Mesothelial cell of epicardium (in vitro differentiated cells): Measurements from ENCODE around the gene CEBPE. TPM values are rescaled to one million over a fixed set of nuclear protein-coding genes. Genes with fewer than 3 reads are reported as not detected.

Experiments used
- DNase-seq, 2 experiments: peaks; one replicate each; pipeline ENCODE4 v3.0.0; 2021; ENCODE audit warnings: low spot score in 2 of 2; ENCODE audit not compliant: unreplicated experiment in 2 of 2
- H3K27ac Mint-ChIP-seq: 2 replicates; pipeline ENCODE4 v1.8.0; 2021; ENCODE audit warnings: mixed read lengths
- H3K27me3 Mint-ChIP-seq: 2 replicates; pipeline ENCODE4 v1.8.0; 2021; ENCODE audit warnings: low read depth, mixed read lengths
- H3K36me3 Mint-ChIP-seq: 2 replicates; pipeline ENCODE4 v1.8.0; 2021; ENCODE audit warnings: mixed read lengths
- H3K4me1 Mint-ChIP-seq: 2 replicates; pipeline ENCODE4 v1.8.0; 2021; ENCODE audit warnings: mixed read lengths
- H3K4me3 Mint-ChIP-seq: 2 replicates; pipeline ENCODE4 v1.8.0; 2021; ENCODE audit warnings: mild to moderate bottlenecking, moderate library complexity, mixed read lengths
- H3K9me3 Mint-ChIP-seq: 2 replicates; pipeline ENCODE4 v1.8.0; 2021; ENCODE audit warnings: mixed read lengths
- total RNA-seq: library from RNA; stranded (reverse); gene quantifications from 3 replicates; pipeline ENCODE4 v1.2.1, GENCODE V29; 2021
- TF ChIP-seq, protein P1 (sequence below): fragments of 200-600 bp; sonication (generic); IDR thresholded peaks from one replicate; pipeline ENCODE4 v1.5.0; 2021; ENCODE audit warnings: antibody characterized with exemption; ENCODE audit not compliant: unreplicated experiment

The CEBPE gene
- total RNA-seq, 1 donor from 2014 or later = not detected

DNA sequence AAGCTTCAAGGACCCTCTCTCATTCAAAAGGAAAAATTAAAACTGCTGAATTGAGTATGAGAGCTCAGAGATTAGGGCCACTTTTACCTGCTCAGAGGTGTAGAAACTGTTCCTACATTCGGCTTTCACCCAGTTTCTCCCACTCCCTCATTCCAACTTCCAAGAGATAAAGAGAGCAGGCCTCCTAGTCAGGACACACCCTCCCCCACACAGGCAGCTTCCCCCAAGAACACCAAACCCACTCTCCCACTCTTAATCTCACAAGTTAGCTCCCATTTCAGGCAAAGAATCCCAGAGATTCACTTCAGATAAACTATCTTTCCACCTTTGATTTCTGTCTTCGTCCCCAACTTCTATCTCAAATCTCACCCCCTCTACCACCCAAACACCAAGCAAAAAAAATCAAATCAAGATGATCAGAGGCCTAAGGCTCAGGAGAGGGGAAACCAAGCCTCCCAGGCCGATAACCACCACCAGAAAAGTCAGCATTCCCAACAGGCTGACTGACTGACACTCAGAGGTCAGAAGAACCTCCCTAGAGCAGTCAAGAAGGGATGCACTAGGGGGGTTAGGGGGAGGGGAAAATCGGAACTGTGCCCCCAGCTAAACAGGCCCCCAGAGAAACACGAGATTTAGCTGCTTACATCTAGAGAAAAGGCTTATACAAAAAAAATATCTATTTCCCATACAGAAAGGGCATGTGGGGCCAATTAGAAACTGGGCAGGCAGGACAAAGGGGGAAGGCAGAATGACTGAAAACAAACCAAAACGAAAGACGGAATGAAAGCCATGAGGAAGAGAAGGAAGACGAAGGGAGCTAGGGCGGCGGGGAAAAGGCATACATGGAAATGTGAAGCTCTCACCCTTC, 48.6 kb downstream of the CEBPE start:
- Mint-ChIP-seq H3K4me3 (peak overlapping the region; percentile 93), H3K9me3 (no peaks in the 10 kb centered on the region), H3K27me3 (no peaks in the 10 kb centered on the region), H3K27ac (peak overlapping the region; percentile 93), H3K36me3 (peaks cover 19% of the 10 kb centered on the region), H3K4me1 (peaks cover 46% of the 10 kb centered on the region)
- TF ChIP-seq, protein P1, sequence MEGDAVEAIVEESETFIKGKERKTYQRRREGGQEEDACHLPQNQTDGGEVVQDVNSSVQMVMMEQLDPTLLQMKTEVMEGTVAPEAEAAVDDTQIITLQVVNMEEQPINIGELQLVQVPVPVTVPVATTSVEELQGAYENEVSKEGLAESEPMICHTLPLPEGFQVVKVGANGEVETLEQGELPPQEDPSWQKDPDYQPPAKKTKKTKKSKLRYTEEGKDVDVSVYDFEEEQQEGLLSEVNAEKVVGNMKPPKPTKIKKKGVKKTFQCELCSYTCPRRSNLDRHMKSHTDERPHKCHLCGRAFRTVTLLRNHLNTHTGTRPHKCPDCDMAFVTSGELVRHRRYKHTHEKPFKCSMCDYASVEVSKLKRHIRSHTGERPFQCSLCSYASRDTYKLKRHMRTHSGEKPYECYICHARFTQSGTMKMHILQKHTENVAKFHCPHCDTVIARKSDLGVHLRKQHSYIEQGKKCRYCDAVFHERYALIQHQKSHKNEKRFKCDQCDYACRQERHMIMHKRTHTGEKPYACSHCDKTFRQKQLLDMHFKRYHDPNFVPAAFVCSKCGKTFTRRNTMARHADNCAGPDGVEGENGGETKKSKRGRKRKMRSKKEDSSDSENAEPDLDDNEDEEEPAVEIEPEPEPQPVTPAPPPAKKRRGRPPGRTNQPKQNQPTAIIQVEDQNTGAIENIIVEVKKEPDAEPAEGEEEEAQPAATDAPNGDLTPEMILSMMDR = no peak
- DNase-seq = no peak

GRCh38 chr14:23069413-23069806, 49.6 kb downstream of the CEBPE start:
- Mint-ChIP-seq H3K36me3 (peaks cover 18% of the 10 kb centered on the region), H3K27ac (peak overlapping the region; percentile 95), H3K4me3 (peak overlapping the region; percentile 93), H3K9me3 (no peaks in the 10 kb centered on the region), H3K27me3 (no peaks in the 10 kb centered on the region), H3K4me1 (peaks cover 47% of the 10 kb centered on the region)
- DNase-seq = no peak
- TF ChIP-seq, protein P1 = no peak

DNA sequence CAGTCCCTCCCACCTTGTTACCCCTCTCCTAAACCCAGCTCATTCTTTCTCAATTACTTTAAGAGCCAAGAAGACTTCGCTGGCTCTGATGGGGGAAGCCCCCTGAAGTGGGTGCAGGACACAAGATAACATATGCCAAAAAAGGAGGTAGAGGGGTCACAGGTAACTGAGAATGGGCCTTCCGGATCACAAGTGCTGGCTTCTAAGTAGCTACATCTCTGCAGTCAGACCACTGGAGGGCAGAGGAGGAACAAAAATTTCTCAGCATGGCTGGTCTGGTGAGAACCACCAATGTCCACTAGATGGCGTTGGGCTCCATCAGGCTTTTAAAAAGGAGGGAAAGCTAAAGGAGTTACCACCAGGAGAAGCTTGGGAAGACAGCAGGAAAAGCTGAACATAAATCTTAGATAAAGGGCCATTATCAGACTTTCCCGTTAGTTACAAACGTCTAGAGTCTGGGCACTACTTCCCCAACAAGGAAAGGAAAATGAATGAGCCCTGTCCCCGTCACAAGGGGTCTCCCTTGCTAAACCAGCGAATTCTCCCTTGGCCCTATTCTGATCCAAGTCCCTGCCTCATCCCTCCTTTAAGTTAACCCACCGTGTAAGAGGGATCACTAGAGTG, 50.2 kb downstream of the CEBPE start:
- TF ChIP-seq, protein P1 = peak; percentile 88

DNA sequence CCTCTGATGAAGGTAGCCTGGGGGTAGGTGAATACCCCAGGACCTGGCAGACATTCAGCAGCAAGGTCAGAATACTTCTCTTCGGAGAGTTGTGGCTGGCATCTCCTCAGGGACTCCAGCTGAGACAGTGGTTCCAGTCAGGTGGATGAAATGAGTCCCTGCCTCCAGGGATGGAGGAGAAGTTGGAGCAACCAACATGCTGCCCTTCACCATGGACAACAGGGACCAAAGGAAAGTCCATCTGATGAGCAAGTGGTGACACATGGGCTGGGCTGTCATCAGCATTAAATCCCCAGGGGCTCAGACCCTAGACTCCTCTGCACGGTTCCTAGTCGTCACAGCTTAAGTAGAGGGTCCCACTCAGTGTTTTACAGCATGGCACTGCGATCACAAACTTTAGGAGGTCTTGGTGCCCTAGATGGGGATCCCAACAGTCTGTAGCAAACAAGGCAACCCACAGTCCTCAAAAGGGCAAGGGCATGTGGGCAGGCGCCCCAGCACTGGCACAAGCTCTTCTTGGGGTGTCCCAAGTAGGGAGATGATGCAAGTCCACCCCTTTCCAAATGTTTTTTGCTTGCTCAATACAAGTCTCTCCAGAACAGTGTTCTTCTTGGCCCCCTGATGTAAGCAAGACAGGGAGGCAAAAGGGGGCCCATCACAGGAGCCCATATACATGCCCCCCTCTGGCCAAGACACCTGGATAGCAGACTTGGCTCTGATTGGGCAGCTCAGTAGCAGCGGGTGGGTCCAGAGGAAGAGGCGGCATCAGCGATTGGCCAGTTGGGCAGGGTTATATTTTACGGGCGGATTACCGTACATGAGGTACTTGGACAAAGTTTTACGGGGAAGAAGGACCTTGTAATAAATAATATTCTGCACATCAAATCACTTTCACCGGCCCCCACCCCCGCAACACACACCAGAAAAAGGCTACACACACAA, 50.9 kb downstream of the CEBPE start:
- Mint-ChIP-seq H3K4me1 (peaks cover 57% of the 10 kb centered on the region), H3K9me3 (no peaks in the 10 kb centered on the region), H3K27me3 (no peaks in the 10 kb centered on the region), H3K27ac (no peak overlapping the region), H3K4me3 (peak overlapping the region; percentile 51), H3K36me3 (peaks cover 27% of the 10 kb centered on the region)
- TF ChIP-seq, protein P1 = no peak
- DNase-seq = no peak

More for the DNA sequence above, 50.2 kb downstream of the CEBPE start:
- peak overlapping the region; percentile 51 for H3K4me3 Mint-ChIP-seq
- H3K4me1 Mint-ChIP-seq = peaks cover 49% of the 10 kb centered on the region
- H3K27ac Mint-ChIP-seq = peak overlapping the region; percentile 95
- no peaks in the 10 kb centered on the region for H3K27me3 Mint-ChIP-seq
- DNase-seq = peak in 1 of 2 experiments; percentile 80
- no peaks in the 10 kb centered on the region for H3K9me3 Mint-ChIP-seq
- H3K36me3 Mint-ChIP-seq = peaks cover 20% of the 10 kb centered on the region

Other genes starting within 250 kb of the CEBPE start
- gene LRP10, start 247.5 kb downstream of the CEBPE start, total RNA-seq = 38.6 to 40.4 TPM (median 39.8 TPM) in 3 replicates
- gene REM2, start 236.0 kb downstream of the CEBPE start, total RNA-seq = 2.6 to 3.0 TPM (median 3.0 TPM) in 3 replicates
- 97.9 to 106 TPM (median 101 TPM) in 3 replicates for gene RBM23, start 200.1 kb downstream of the CEBPE start, total RNA-seq
- gene PRMT5, start 189.9 kb downstream of the CEBPE start, total RNA-seq = 86.2 to 89.8 TPM (median 86.2 TPM) in 3 replicates
- 32.7 to 33.2 TPM (median 33.0 TPM) in 3 replicates for gene HAUS4, start 162.2 kb downstream of the CEBPE start, total RNA-seq
- 108 to 110 TPM (median 109 TPM) in 3 replicates for gene AJUBA, start 136.7 kb downstream of the CEBPE start, total RNA-seq
- gene C14orf93, start 109.1 kb downstream of the CEBPE start, total RNA-seq = 14.0 to 15.1 TPM (median 14.9 TPM) in 3 replicates
- 121 to 124 TPM (median 123 TPM) in 3 replicates for gene PSMB5, start 84.4 kb downstream of the CEBPE start, total RNA-seq
- gene PSMB11, start 77.0 kb downstream of the CEBPE start, total RNA-seq = 0.09 TPM in 1 of 3 replicates, not detected in the others
- 26.4 to 30.4 TPM (median 29.3 TPM) in 3 replicates for gene CDH24, start 61.7 kb downstream of the CEBPE start, total RNA-seq
- gene ACIN1, start 24.1 kb downstream of the CEBPE start, total RNA-seq = 372 to 401 TPM (median 374 TPM) in 3 replicates
- gene C14orf119, start 23.8 kb downstream of the CEBPE start, total RNA-seq = 43.2 to 48.5 TPM (median 45.6 TPM) in 3 replicates
- gene CIROP, start 14.3 kb downstream of the CEBPE start, total RNA-seq = not detected in 3 replicates
- gene SLC7A8, start 64.4 kb upstream of the CEBPE start, total RNA-seq = 52.5 to 62.3 TPM (median 58.7 TPM) in 3 replicates
- not detected in 3 replicates for gene RNF212B, start 118.7 kb upstream of the CEBPE start, total RNA-seq
- 11.9 to 14.4 TPM (median 13.7 TPM) in 3 replicates for gene HOMEZ, start 166.9 kb upstream of the CEBPE start, total RNA-seq
- 9.3 to 11.5 TPM (median 10.7 TPM) in 3 replicates for gene PPP1R3E, start 183.6 kb upstream of the CEBPE start, total RNA-seq
- 27.1 to 30.1 TPM (median 27.9 TPM) in 3 replicates for gene BCL2L2, start 187.6 kb upstream of the CEBPE start, total RNA-seq
- 354 to 362 TPM (median 361 TPM) in 3 replicates for gene PABPN1, start 202.2 kb upstream of the CEBPE start, total RNA-seq
- gene SLC22A17, start 233.6 kb upstream of the CEBPE start, total RNA-seq = 47.7 to 50.5 TPM (median 49.0 TPM) in 3 replicates
- gene EFS, start 245.9 kb upstream of the CEBPE start, total RNA-seq = 76.8 to 82.1 TPM (median 81.2 TPM) in 3 replicates